ENCODE results near the gene CCDC40.
"Not testable (repeated sequence)": the region's sequence is repeated elsewhere in the genome, so short reads cannot be mapped to it uniquely, and the experiment has no call there.

The CCDC40 gene

DNA sequence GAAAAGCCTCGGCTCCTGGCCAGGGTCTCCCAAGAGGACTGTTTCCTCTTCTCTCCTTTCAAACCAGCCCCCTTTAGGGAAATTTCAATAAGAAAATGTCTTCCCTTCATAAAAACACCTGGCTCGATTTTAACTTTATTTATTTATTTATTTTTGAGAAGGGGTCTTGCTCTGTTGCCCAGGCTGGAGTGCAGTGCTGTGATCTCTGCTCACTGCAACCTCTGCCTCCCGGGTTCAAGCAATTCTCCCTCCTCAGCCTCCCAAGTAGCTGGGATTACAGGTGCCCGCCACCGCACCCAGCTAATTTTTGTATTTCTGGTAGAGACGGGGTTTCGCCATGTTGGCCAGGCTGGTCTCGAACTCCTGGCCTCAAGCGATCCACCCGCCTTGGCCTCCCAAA, 10.3 kb downstream of the CCDC40 start:
- DNase-seq (ENCODE audit: low read depth): not testable (repeated sequence)

DNA sequence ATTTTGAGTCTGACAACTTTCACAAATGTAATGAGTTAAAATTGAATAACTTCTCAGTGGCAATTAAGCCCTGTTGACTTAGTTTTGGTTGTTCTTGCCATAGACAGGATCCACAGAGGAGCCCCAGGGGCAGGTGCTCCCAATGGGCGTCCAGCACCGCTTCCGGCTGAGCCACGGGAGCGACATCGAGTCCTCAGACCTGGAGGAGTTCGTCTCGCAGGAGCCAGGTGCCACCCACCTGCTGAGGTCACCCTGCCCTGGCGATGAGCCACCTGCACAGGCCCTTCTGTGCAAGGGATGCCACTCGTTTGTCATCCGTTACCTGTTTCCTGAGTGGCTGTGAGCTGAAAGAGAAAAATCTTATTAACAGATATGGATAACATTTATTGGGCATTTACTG, 10.7 kb downstream of the CCDC40 start:
- DNase-seq (ENCODE audit: low read depth): no peak

DNA sequence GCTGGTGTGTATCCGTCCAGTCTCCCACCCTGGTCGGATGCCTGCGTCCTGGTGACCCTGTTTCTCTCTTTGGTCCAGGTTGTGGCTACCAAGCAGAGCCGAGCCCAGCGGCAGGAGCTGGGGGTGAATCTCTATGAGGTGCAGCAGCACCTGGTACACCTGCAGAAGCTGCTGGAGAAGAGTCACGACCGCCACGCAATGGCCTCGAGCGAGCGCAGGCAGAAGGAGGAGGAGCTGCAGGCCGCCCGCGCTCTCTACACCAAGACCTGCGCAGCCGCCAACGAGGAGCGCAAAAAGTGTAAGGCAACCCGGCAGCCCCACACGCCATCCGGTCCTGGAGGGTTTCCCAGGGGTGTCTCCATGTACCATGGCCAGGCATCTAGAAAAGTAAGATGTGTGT, 13.5 kb downstream of the CCDC40 start:
- DNase-seq (ENCODE audit: low read depth): no peak

DNA sequence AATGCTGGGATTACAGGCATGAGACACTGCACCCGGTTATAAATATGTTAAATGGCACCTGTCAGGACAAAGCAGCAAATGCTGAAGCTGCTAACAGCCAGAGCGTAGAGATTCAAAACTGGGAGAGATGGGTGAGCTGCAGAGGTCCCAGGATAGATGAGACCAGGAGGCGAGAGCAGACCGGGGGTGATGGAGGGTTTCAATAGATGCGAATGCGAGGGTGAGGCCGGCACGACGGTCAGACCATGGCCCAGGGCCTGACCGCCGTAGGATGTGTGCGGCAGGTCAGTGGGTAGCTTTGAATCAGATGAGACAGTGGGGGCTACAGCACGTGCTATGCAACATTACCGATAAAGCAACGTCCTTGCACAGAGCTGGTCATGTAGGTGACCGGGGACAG, 14.3 kb downstream of the CCDC40 start:
- DNase-seq (ENCODE audit: low read depth): no peak

DNA sequence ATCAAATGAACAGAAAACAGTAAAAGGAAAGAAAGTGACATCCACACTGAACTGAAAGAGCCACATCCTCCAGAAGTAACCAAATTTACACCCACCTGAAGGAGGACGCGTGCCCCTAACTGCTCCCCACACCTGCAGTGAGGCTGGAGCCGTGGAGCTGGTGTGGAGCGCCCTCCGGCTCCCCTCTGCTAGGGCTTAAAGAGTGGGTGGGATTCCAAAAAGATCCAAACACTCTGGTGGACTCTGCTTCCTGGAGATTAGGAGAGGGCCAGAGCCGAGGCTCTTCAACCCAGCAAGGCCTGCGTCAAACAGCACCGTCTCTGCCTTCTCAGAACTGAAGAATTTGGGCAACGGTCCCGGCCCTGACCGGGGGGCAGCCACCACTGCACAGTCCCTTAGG, 15.2 kb downstream of the CCDC40 start:
- no peak for DNase-seq (ENCODE audit: low read depth)

DNA sequence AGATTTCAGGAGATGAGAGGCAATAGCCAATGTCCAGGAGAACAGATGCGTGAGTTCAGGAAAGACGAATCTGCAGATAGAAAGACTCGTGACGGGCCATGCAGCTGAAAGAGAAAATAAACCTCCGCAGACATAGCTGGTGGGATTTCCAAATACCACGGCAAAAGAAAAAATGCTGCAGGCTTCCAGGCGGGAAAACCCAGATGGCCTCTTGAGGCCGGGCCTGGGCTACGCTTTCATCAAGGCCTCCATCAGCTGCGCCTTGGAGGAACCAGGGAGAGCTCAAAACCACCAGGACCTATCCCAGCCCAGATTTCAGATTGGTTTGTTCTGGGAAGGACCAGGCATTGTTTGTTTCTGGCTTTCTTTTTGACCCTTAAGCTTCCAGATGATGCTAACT, 16.7 kb downstream of the CCDC40 start:
- no peak for DNase-seq (ENCODE audit: low read depth)

DNA sequence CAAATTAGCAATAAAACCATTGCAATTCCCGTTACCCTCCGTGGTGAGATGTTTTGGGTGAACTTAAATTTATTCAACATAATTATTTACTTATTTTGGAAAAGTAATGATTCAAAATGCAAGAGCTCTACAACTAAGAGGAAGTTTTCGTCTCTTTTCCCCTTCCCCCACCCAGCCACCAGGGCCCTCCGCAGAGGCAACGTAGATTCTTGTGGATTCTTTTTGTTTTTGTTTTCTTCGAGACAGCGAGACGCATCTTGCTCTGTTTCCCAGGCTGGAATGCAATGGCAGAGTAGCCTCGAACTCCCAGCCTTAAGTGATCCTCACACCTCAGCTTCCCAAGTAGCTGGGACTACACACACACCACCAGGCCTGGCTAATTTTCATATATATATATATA, 19.2 kb downstream of the CCDC40 start:
- DNase-seq (ENCODE audit: low read depth): no peak

DNA sequence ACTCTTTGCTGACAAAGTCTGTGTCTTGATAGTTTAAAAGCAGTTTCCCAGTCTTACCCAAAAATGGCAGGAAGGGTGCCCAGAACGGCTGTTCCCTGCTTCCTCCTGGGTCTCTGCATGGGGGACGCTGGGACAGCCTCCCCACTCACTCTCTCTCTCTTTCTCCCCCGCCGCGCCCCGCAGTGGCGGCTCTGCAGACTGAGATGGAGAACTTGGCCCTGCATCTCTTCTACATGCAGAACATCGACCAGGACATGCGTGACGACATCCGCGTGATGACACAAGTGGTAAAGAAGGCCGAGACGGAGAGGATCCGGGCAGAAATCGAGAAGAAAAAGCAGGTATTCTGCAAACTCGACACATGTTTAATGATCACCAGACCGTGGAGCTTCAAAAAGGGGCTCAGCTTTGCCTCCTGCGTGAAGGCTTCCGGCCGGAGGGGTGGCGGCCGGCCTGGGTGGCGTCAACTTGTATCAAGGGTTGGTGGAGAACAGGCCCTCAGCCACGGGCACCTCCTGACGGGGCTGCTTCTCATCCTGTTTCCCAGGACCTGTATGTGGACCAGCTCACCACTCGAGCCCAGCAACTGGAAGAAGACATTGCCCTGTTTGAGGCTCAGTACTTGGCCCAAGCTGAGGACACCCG, 22.0 kb downstream of the CCDC40 start:
- DNase-seq (ENCODE audit: low read depth): no peak

DNA sequence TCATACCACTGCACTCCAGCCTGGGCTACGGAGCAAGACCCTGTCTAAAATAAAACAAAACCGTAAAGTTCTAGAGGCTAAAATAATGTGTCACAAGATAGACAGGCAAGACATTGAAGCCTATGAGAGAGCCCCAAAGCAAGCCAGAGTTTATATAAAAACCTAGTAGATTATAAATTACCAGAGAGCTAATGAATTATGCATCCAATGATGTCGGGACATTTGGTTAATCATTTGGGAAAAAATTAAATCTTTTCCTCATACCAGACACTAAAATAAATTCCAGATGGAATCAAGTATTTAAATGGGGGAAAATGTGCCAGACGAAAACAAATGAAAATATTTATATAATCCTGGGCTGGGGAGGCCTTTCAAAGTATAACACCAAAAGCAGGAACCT, 24.2 kb downstream of the CCDC40 start:
- DNase-seq (ENCODE audit: low read depth): no peak

DNA sequence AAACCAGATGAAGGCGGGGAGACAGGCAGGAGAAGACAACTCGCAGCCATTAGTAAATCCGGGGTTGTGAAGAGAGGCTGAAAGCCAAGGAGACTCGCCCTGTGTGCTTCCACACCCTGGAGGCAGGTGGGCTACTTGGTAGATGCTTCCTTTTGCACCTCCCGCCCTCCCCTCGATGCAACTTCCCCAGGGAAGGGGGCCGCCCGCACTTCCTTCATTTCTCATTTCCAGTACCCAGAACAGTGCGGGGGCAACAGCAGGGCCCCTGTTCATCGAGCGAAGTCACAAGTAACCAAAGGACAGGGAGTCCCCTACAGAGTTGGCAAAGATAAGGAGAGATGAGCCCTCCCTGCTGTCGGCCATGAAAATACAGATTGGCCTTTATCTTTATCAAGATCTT, 25.0 kb downstream of the CCDC40 start:
- DNase-seq (ENCODE audit: low read depth): no peak

DNA sequence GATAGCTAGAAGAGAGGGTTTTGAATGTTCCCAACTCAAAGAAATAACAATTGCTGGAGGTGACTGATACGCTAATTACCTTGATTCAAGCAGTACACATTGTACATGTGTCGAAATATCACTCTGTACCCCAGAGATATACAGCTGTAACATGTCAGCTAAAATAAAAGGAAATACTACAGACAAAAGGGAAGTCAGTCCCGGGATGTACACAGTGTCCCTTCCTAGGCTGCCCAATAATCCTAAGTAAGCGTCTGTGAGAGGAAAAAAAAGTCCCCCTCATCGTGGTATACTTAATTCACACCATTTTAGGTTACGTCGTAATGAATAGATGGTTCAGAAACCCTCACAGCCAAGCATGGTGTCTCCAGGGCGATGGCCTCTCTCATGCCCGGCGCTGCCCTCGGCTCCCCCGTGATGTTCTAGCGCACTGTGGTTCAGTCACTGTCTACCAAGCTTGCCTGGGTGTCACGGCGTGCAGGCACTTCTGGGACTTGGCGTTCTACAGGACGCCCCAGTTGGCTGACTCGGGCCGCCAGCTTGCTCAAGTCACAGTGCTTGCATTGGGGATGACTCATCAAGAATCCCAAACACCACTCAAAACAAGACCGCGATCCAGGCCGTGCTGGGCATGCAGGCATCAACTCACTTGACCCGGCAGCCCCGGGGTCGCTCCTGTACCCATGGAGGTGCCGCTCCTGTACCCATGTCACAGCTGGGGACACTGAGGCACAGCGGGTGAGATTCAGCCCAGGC, 27.6 kb downstream of the CCDC40 start:
- DNase-seq (ENCODE audit: low read depth): no peak

DNA sequence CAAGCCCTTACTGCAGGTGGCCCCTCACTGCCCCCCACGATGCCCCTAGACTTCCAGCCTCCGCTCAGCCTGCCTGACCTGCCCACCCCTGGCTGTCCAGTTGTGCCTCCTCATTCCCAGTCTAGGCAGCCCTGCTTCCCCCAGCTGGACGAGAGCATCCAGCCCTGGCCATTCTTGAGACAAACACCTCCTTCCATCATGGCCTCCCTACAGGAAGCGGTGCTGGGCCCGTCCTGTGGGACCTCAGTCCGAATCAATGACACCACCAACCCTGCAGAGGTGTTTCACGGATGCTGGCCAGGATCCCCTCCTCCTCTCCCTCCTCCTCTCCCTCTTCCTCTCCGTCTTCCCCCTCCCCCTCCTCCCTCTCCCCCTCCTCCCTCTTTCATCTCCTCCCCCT, 28.3 kb downstream of the CCDC40 start:
- no peak for DNase-seq (ENCODE audit: low read depth)

DNA sequence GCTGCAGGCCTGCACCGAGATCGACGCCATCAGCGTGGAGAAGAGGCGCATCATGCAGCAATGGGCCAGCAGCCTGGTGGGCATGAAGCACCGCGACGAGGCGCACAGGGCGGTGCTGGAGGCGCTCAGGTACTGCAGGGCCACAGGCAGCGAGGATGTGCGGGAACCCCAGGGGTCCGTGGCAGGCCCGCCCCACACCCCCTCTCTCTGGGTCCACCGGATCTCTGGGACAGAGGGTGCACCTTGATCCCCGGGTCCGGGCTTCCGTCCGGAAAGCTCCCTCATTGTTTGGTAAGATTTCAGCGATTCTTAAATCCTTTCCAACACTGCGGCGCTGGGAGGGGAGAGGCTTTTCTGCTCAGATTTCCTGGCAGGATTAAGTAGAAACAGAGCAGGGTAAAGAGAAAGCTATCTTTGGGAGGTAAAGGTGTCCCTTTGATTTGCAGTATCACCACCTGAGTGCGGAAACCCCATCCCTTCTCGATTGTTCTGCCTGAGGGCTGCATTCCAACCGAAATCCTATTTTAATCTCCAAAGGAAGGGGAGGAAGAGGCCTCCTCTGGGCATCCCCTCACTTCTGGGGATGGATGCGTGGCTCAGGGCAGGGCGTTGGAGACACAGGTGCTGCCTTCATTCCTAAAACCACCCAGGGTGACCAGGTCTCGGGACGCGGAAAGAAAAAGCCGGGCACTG, 29.2 kb downstream of the CCDC40 start:
- DNase-seq (ENCODE audit: low read depth): no peak

DNA sequence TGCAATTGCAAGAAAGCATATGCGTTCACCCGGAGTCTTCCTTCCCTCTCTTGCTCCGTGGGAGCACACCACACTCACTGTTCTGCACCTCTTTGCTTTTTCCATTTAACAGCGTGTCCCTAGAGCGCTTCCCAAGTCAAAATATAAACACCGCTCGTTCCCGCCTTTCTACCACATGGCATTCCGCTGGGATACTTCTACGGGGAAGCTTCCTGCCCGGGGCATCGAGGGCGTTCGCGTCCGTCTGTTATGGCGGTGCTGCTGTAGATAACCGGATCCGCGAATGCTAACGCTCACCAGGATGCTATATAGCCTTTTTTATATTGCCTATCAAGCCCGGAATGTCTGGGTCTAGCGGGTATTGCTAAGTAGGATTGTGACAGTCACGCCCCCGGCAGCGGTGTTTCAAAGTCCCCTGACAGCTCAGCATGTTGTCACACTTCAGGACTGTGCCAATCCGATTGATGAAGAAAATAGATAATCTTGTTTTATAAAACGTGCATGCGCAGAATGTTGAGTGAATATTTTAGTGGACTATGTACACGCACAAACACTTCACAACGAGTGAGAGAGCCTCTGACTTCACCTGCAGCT, 31.0 kb downstream of the CCDC40 start:
- no peak for DNase-seq (ENCODE audit: low read depth)

DNA sequence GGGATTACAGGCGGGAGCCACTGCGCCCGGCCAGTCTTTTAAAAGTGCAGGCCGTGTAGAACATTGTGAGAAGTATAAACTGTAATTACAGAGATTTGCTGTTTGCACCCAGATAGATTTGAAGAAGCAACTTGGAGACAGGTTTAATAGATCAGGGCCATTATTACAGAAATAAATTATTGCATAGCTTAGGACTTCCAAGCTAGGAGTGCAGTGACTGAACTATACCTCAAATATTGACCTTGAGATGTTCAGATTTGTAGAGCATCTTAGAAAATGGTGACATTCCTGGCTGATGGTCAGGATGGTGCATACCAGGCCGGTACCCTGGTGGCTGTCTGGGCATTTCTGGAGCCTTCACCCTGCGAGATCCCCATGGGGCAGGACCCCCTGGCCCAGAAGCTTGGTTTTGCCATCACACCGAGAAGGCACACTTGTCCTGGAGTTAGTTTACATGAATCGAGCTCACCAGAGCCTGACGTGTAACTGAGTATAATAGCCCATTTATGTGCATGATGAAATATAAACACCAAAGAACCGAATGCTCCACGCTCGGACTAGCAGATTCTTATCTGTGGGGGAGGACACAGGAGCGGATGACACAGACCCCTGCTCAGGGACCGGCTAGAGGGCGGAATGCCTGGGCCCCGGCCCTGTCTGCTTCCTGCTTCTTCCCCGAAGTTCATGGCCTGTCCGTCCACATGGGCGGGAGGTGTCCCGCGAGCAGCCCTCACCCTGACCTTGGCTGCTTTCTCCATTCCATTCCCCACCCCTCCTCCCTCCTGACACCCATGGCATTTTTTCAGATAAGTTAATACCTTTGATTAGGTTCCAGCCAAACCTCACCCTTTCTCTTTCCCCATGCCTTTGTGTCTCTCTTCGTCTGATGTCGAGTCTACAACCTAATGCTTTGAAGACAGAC, 32.1 kb downstream of the CCDC40 start:
- DNase-seq (ENCODE audit: low read depth): no peak

DNA sequence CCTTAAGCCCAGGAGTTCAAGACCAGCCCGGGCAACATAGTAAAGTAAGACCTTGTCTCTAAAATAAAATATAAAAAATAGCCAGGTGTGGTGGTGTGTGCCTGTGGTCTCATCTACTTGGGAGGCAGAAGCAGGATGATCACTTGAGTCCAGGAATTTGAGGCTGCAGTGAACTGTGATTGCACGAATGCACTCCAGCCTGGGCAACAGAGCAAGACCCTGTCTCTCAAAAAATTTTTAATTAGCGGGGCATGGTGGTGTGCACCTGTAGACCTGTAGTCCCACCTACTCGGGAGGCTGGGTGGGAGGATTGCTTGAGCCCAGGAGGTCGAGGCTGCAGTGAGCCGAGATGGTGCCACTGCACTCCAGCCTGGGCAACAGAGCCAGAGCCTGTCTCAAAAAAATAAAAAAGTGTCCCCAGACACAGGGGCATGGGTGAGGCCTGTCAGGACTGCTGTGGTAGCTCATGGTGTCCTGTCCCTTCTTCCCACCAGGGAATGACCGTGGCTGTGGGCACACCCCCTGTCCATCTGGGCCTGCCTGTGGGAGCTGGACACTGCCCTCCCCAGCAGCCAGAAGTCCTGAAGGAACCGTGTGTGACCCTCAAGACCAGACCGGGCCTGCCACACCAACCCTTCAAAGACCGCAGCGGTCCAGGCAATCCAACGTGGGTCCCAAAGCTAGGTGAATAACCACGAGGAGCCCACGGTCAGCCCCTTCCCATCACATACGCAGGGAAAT, 34.1 kb downstream of the CCDC40 start:
- no peak for DNase-seq (ENCODE audit: low read depth)

DNA sequence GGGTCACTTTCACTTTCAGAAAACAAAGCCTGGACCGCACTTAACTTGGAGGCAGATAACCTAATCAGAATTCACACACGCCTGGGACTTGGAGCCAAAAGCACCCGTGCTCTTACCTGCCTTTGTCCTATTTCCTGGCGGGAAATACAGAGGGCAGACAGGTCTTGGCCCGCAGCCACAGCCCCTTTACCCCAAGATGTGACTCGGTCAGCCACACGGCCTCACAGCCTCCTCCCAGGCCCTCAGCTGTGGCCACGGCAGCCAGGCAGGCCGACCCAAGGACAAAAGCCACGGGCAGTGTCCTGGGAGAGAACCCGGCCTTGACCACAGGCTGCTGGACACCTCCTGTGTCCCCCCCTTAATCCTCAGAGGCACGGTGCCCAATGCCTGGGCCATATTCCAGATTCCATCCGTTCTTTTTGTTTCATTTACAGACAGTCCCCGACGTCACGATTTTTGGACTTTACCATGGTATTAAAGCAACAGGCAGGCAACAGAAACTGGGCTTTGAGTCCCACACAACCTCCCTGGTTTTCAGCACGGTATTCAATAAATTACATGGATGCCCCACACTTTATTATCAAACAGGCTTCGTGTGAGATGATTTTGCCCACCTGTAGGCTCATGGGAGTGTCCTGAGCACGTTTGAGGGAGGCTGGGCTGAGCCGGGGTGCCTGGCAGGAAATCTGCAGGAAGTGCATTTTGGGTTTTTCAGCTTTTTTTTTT, 34.8 kb downstream of the CCDC40 start:
- DNase-seq (ENCODE audit: low read depth): no peak

DNA sequence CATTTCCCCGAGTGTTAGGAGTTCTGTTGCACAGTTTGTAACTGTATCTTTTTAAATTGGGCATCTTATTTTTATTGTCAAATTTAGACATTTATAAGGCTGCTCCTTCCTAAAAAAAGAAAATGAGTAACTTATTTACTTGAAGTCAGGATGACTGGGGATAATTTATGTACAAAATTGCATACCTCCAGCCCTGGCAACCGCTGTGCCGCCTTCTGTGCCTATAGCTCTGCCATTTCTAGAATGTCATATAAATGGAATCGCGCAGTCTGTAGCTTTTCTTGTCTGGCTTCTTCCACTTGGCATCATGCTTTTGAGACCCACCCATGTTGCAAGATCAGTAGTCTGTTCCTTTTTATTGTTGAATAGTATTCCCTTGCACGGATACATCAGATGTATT, 36.0 kb downstream of the CCDC40 start:
- DNase-seq (ENCODE audit: low read depth): no peak

DNA sequence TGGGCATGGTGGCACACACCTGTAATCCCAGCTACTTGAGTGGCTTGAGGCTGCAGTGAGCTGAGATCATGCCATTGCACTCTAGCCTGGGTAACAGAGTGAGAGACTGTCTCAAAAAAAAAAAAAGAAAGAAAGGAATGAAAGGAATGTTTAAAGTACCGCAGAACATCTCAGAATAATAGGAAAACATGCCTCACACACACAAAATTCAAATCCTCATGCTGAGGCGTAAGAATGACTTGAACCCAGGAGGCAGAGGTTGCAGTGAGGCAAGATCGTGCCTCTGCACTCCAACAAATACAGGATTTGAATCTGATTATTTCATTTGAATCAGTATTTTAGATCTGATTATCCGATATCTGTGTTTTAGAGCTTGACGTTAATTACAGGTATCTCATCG, 43.6 kb downstream of the CCDC40 start:
- DNase-seq (ENCODE audit: low read depth): no peak

DNA sequence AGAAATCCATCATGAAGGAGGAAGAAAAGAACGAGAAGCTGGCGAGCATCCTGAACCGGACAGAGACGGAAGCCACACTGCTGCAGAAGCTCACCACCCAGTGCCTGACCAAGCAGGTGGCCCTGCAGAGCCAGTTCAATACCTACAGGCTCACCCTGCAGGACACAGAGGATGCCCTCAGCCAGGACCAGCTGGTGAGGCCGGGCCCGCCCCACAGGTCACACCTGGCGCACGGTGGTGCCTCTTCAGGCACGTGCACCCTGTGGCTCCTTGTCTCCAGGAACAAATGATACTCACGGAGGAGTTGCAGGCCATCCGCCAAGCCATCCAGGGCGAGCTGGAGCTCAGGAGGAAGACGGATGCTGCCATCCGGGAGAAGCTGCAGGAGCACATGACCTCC, 45.2 kb downstream of the CCDC40 start:
- DNase-seq (ENCODE audit: low read depth): no peak
